GM23338 (cell line): ENCODE measurements around the gene LY86.

Experiments
- EZH2 ChIP-seq: fragments of 200-600 bp; sonication (generic); IDR thresholded peaks from one replicate; pipeline ENCODE4 v1.8.0; 2017; ENCODE audit warnings: antibody characterized with exemption, mild to moderate bottlenecking, low read depth; ENCODE audit not compliant: unreplicated experiment
- EZH2phosphoT487 ChIP-seq: fragments of 200-600 bp; sonication (generic); IDR thresholded peaks from one replicate; pipeline ENCODE4 v1.8.1; 2018; ENCODE audit warnings: antibody characterized with exemption; ENCODE audit not compliant: unreplicated experiment
- POLR2AphosphoS5 ChIP-seq: IDR thresholded peaks from 2 replicates; pipeline ENCODE4 v1.6.1; 2016; ENCODE audit warnings: antibody characterized with exemption, low read depth
- TF ChIP-seq, protein P1 (sequence below), 2 experiments: fragments of 200-600 bp in 1 of 2; sonication (generic) in 1 of 2; conservative IDR thresholded peaks; 2 replicates each; pipeline versions ENCODE4 v1.5.1 to v1.6.1; 2016 to 2017; ENCODE audit warnings: antibody characterized with exemption in 2 of 2, low read depth in 2 of 2, mild to moderate bottlenecking in 2 of 2, moderate library complexity in 1 of 2

GRCh38 chr6:6602262-6602661, 13.7 kb downstream of the LY86 start:
- TF ChIP-seq EZH2phosphoT487 (no peak), EZH2 (no peak), POLR2AphosphoS5 (no peak)
- TF ChIP-seq, protein P1, sequence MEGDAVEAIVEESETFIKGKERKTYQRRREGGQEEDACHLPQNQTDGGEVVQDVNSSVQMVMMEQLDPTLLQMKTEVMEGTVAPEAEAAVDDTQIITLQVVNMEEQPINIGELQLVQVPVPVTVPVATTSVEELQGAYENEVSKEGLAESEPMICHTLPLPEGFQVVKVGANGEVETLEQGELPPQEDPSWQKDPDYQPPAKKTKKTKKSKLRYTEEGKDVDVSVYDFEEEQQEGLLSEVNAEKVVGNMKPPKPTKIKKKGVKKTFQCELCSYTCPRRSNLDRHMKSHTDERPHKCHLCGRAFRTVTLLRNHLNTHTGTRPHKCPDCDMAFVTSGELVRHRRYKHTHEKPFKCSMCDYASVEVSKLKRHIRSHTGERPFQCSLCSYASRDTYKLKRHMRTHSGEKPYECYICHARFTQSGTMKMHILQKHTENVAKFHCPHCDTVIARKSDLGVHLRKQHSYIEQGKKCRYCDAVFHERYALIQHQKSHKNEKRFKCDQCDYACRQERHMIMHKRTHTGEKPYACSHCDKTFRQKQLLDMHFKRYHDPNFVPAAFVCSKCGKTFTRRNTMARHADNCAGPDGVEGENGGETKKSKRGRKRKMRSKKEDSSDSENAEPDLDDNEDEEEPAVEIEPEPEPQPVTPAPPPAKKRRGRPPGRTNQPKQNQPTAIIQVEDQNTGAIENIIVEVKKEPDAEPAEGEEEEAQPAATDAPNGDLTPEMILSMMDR (conservative IDR thresholded peaks at IDR 0.05; ENCODE audit: low read depth in 2 of 2) = no peak
